ENCODE results near the gene EAF1. TPM values are rescaled to one million over a fixed set of nuclear protein-coding genes. Genes with fewer than 3 reads are reported as not detected.

The EAF1 gene
- total RNA-seq, 2 experiments from 2014 or later, result 27.9 to 31.0 TPM

DNA sequence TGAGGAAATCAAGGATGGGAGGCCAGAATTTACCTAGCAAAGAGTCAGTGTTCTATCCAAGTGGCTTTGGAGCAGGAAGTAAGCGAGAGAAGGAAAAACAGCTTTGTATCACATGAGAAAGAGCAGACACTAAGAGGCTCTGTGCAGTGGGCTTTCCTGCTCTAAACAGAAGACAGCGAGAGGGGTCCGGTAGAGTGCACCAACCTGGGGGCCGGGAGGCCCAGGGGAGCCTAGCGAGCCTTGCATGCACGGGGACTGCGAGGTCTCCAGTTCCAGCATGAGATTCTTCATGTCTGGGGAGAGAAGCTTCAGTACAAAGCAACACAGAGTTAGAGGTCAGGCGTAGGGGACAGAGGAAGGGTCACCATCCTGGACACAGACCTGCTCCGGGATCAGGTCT is 60.6 kb downstream of the EAF1 start:
- Mint-ChIP-seq H3K4me1 (peaks cover 2% of the 10 kb centered on the region), H3K4me3 (no peak overlapping the region), H3K36me3 (peaks cover 4% of the 10 kb centered on the region), H3K9me3 (peaks cover 2% of the 10 kb centered on the region), H3K27ac (no peak overlapping the region), H3K27me3 (peaks cover 15% of the 10 kb centered on the region)
- POLR2A ChIA-PET, result no interaction called here
- ATAC-seq (ENCODE audit: low read depth) (no peak), DNase-seq (no peak)

DNA sequence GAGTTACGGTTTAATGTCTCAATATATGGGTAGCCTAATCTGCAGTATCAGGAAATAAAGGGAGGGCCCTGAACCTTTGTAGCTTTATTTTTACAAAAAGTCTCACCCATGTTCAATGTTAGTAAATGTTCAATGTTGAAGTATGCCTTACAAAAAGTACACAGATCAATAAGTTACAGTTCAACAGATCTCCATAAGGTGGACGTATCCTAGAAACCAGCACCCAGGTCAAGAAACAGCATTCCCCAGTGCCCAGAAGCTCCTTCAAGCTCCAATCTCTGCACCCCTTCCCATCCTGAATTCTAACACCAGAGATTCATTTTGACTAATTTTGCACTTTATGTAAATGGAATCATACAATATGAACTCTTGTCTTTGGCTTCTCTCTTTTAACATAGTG is 62.8 kb downstream of the EAF1 start:
- H3K27ac Mint-ChIP-seq, result no peak overlapping the region
- ATAC-seq (ENCODE audit: low read depth) (no peak), DNase-seq (no peak)
- POLR2A ChIA-PET, result no interaction called here
- peaks cover 6% of the 10 kb centered on the region for H3K4me1 Mint-ChIP-seq
- peaks cover 2% of the 10 kb centered on the region for H3K9me3 Mint-ChIP-seq
- no peak overlapping the region for H3K4me3 Mint-ChIP-seq
- peaks cover 3% of the 10 kb centered on the region for H3K27me3 Mint-ChIP-seq
- H3K36me3 Mint-ChIP-seq, result peaks cover 2% of the 10 kb centered on the region

DNA sequence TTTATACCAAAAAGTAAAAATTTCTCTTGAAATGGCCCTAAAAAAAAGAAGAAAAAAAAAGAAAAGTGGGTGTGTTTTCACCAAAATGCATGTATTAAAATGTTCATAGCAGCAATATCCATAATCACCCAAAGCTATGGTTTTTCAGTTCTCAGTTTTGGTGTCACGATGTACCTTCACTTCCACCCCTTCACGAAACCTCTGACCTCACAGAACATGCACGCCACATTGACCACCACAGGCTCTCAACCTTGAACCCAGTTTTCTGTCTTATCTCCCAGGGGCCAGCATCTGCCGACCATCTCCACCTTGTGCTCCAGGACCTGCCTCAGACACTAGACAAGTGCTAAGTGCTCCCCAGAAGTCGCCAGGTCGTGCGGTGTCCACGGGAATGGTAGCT is 63.7 kb downstream of the EAF1 start:
- Mint-ChIP-seq H3K27me3 (peaks cover 3% of the 10 kb centered on the region), H3K36me3 (no peaks in the 10 kb centered on the region), H3K27ac (no peak overlapping the region), H3K4me1 (peaks cover 8% of the 10 kb centered on the region), H3K4me3 (no peak overlapping the region), H3K9me3 (peaks cover 2% of the 10 kb centered on the region)
- no peak for DNase-seq
- POLR2A ChIA-PET, result no interaction called here
- no peak for ATAC-seq (ENCODE audit: low read depth)

Other genes with a start within 250 kb of the EAF1 start
- 10 to 100 TPM; 51.8 to 52.3 TPM for gene CAPN7, start 221.4 kb upstream of the EAF1 start, total RNA-seq
- 10 to 100 TPM; 12.7 to 12.9 TPM for gene SH3BP5, start 95.0 kb upstream of the EAF1 start, total RNA-seq
- 10 to 100 TPM; 18.6 to 19.3 TPM for gene METTL6, start 54 bp upstream of the EAF1 start, total RNA-seq
- gene COLQ, start 94.1 kb downstream of the EAF1 start, total RNA-seq, result 1 to 10 TPM; 3.5 to 4.1 TPM
- 10 to 100 TPM; 24.9 to 29.5 TPM for gene HACL1, start 174.0 kb downstream of the EAF1 start, total RNA-seq
- 1 to 10 TPM; 8.3 to 9.6 TPM for gene BTD, start 174.1 kb downstream of the EAF1 start, total RNA-seq